ENCODE results near the gene SH3GL3. TPM values are rescaled to one million over a fixed set of nuclear protein-coding genes. Genes with fewer than 3 reads are reported as not detected.

SH3GL3 gene
- total and polyA plus RNA-seq, 8 donors = 0.56 to 3.3 (median 1.4) TPM; not detected in 4

DNA sequence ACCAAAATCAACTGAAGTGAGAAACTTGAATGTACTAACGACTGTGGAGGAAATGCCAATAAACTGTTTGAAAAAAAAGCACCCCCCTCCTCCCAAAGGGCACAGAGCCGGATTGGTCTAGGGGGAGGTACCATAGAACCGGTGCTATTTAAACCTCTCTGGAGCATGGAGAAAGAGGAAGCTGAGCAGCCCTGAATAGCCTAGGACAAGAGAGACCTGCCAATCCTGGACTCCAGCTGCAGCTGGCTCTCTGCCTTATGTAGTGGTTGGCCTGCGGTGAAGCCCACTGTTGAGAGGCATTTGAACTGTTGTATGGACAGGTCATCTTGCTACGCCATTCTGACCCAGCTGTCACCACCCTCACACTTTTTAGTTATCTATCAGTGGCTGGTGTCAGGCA is 1.5 kb upstream of the SH3GL3 start:
- intact Hi-C loops (cut with DNase I; ENCODE audit: low total_unique reads) = no loop called here
- no peak for DNase-seq
- 36 to 50% (median 41%) methylated on average over 5 of the region's 5 CpGs for WGBS, 5 donors
- TF ChIP-seq POLR2A (IDR thresholded peaks at IDR 0.05) = no peak
- TF ChIP-seq, protein P1, sequence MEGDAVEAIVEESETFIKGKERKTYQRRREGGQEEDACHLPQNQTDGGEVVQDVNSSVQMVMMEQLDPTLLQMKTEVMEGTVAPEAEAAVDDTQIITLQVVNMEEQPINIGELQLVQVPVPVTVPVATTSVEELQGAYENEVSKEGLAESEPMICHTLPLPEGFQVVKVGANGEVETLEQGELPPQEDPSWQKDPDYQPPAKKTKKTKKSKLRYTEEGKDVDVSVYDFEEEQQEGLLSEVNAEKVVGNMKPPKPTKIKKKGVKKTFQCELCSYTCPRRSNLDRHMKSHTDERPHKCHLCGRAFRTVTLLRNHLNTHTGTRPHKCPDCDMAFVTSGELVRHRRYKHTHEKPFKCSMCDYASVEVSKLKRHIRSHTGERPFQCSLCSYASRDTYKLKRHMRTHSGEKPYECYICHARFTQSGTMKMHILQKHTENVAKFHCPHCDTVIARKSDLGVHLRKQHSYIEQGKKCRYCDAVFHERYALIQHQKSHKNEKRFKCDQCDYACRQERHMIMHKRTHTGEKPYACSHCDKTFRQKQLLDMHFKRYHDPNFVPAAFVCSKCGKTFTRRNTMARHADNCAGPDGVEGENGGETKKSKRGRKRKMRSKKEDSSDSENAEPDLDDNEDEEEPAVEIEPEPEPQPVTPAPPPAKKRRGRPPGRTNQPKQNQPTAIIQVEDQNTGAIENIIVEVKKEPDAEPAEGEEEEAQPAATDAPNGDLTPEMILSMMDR (IDR thresholded peaks at IDR 0.05) = no peak
- no peak for TF ChIP-seq EP300 (IDR thresholded peaks at IDR 0.05)
- no peak for TF ChIP-seq POLR2AphosphoS5 (IDR thresholded peaks at IDR 0.05)
- Histone ChIP-seq H3K36me3 (no peaks in the 10 kb centered on the region), H3K4me1 (peaks cover 6 to 19% (median 13%) of the 10 kb centered on the region in 4 donors), H3K27me3 (peaks cover 0 to 45% (median 24%) of the 10 kb centered on the region in 3 donors), H3K27ac (no peak overlapping the region), H3K4me3 (no peak overlapping the region), H3K9me3 (no peaks in the 10 kb centered on the region)

DNA sequence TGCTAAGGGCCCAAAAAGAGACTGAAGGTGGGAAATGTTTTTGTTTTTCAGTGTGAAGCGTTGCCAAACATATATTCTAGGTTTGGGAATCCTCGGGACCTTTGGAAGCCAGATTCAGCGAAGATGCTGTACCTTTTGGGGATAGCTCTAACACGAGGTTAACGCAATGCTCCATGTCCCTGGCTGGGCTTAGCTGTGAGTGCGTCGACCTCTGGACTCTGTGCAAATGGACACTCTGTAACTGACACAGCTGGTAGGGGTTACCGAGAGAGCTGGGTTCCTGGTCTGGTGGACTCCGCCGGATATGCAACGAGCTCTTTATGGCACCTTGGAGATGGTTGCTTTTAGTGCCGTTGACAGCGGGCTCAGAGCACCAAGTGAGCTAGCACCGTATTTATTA is 724 bp upstream of the SH3GL3 start:
- H3K27ac ChIP-seq = no peak overlapping the region
- no peaks in the 10 kb centered on the region for H3K9me3 ChIP-seq
- no peak for DNase-seq
- intact Hi-C loops (cut with DNase I; ENCODE audit: low total_unique reads) = no loop called here
- no peak for TF ChIP-seq EP300 (IDR thresholded peaks at IDR 0.05)
- WGBS, 5 donors = 71 to 84% (median 74%) methylated on average over 13 to 14 of the region's 14 CpGs
- H3K36me3 ChIP-seq = no peaks in the 10 kb centered on the region
- H3K27me3 ChIP-seq = peaks cover 0 to 45% (median 24%) of the 10 kb centered on the region in 3 donors
- peaks cover 6 to 19% (median 13%) of the 10 kb centered on the region in 4 donors for H3K4me1 ChIP-seq
- peak overlapping the region in 3 of 4 donors; percentile 49 to 57 (median 50) for H3K4me3 ChIP-seq

GRCh38 chr15:83449250-83449671 is 2.1 kb downstream of the SH3GL3 start:
- 22 to 36% (median 28%) methylated on average over 3 of the region's 3 CpGs for WGBS, 5 donors
- intact Hi-C loops (cut with DNase I; ENCODE audit: low total_unique reads) = no loop called here
- Histone ChIP-seq H3K4me3 (no peak overlapping the region), H3K27ac (no peak overlapping the region), H3K27me3 (peaks cover 0 to 45% (median 24%) of the 10 kb centered on the region in 3 donors), H3K4me1 (peaks cover 6 to 19% (median 13%) of the 10 kb centered on the region in 4 donors), H3K9me3 (no peaks in the 10 kb centered on the region), H3K36me3 (no peaks in the 10 kb centered on the region)
- DNase-seq = no peak
- TF ChIP-seq, protein P1 (IDR thresholded peaks at IDR 0.05) = no peak
- TF ChIP-seq POLR2A (IDR thresholded peaks at IDR 0.05) = no peak

- H3K27me3 ChIP-seq = peaks cover 0 to 43% (median 24%) of the 10 kb centered on the region in 3 donors
- DNase-seq = no peak
- no peak for TF ChIP-seq EP300 (IDR thresholded peaks at IDR 0.05)
- TF ChIP-seq POLR2A (IDR thresholded peaks at IDR 0.05) = no peak
- TF ChIP-seq, protein P1 (IDR thresholded peaks at IDR 0.05) = no peak
- TF ChIP-seq POLR2AphosphoS5 (IDR thresholded peaks at IDR 0.05) = no peak
- no peak overlapping the region for H3K27ac ChIP-seq
- H3K4me3 ChIP-seq = no peak overlapping the region
- H3K9me3 ChIP-seq = no peaks in the 10 kb centered on the region
- intact Hi-C loops (cut with DNase I; ENCODE audit: low total_unique reads) = no loop called here
- H3K36me3 ChIP-seq = no peaks in the 10 kb centered on the region
- 73 to 91% (median 84%) methylated on average over 3 of the region's 3 CpGs for WGBS, 5 donors
- H3K4me1 ChIP-seq = peaks cover 6 to 19% (median 13%) of the 10 kb centered on the region in 4 donors
These were observed 2.9 kb downstream of the SH3GL3 start for GRCh38 chr15:83449937-83450506.

DNA sequence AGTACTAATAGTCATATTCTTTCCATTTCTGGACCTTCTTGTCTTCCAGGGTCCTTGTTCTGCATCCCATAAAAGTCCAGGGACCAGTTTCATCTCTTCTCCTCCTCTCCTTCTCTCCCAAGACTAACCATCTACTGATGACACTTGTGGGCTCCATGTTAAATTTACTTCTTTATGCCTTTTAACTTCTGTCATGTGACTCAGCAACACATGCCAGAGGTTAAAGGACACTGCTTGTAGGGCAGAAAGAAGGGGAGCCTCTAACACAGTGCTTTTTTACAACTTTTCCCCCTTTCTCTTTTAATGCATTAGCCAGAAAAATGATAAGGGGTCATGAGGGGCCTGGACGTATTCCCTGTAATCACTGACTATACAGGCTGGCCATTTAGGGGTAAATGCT is 10.0 kb downstream of the SH3GL3 start:
- Histone ChIP-seq H3K27ac (no peak overlapping the region), H3K4me3 (no peak overlapping the region), H3K27me3 (peaks cover 0 to 6% (median 0%) of the 10 kb centered on the region in 3 donors), H3K9me3 (no peaks in the 10 kb centered on the region), H3K4me1 (no peaks in the 10 kb centered on the region), H3K36me3 (no peaks in the 10 kb centered on the region)
- TF ChIP-seq, protein P1 (IDR thresholded peaks at IDR 0.05) = no peak
- no peak for TF ChIP-seq EP300 (IDR thresholded peaks at IDR 0.05)
- no peak for TF ChIP-seq POLR2A (IDR thresholded peaks at IDR 0.05)
- no peak for TF ChIP-seq POLR2AphosphoS5 (IDR thresholded peaks at IDR 0.05)
- intact Hi-C loops (cut with DNase I; ENCODE audit: low total_unique reads) = no loop called here
- DNase-seq = no peak
- WGBS, 5 donors = 64 to 87% (median 81%) methylated on average over 1 of the region's 1 CpG
